ENCODE data around the gene GJA8. TPM values are rescaled to one million over a fixed set of nuclear protein-coding genes. Genes with fewer than 3 reads are reported as not detected.
"Not testable (repeated sequence)": the region's sequence is repeated elsewhere in the genome, so short reads cannot be mapped to it uniquely, and the experiment has no call there.

GJA8 gene
- total RNA-seq (2014; rRNA removed; shearing (Covaris generic)): not detected in 2 replicates

DNA sequence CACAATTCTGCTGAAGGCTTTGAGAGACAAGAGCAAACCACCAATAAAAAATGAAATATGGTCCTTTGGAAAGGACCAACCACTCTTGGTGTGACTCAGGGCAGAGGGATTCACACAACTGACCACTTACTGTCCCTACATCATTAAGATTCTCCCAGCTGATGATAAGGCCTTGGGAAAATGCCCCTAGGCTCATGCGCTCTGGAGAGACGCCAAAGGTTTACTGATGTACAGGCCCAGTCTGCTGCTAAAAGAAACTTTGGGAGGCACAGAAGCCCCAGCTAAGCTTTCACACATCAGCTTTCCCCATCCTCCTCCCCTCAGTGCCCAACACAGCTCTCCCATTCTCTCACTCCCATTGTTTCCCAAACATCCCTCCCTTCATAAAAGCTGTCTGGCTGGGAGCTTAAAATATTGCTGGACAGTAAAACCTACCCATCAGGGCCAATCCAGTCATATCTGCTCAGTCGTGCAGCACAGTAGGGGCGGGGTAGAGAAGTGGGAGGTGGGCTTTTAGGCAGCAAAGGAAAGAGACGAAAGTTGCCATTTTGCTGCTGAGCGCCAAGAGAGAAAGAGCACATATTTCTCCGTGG, at the start of gene GJA8:
Gene GJA8, plus strand, starts transcription at position 543 of the 593 bp plus-strand sequence. CDS start 5,161 bp downstream, outside the sequence.
- DNase-seq (ENCODE audit: low read depth): peak; percentile 27

DNA sequence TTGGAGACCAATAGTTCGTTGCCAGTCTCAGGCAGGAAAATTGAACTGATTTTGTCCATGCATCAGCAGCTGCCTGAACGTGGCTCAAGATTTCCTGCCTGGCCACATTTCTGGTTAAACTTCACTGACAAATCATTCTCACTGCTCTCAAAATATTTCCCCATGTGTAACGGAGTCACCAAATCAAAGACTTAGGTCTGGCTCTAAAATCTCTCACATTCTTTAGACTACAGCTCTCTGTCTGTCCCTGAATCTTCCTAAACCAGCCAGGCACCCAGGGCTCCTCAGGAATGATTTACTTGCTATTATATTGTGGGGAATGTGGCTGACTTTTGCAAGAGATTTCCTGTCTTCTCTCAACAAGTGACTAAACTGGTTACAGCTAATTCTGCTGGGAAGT, 49.2 kb upstream of the GJA8 start:
- no peak for DNase-seq (ENCODE audit: low read depth)

DNA sequence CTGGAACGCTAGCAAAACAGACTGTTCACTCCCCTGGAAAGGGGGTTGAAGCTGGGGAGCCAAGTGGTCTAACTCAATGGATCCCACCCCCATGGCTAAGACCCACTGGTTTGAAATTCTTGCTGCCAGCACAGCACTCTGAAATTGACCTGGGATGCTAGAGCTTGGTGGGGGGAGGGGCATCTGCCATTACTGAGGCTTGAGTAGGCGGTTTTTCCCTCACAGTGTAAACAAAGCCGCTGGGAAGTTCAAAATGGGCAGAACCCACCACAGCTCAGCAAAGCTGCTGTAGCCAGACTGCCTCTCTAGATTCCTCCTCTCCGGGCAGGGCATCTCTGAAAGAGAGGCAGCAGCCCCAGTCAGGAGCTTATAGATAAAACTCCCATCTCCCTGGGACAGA, 47.6 kb upstream of the GJA8 start:
- DNase-seq (ENCODE audit: low read depth): not testable (repeated sequence)

DNA sequence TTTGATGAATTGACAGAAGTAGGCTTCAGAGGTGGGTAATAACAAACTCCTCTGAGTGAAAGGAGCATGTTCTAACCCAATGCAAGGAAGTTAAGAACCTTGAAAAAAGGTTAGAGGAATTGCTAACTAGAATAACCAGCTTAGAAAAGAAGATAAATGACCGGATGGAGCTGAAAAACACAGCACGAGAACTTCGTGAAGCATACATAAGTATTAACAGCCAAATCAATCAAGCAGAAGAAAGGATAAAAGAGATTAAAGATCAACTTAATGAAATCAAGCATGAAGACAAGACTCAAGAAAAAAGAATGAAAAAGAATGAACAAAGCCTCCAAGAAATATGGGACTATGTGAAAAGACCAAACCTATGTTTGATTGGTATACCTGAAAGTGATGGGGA, 46.6 kb upstream of the GJA8 start:
- DNase-seq (ENCODE audit: low read depth): not testable (repeated sequence)

DNA sequence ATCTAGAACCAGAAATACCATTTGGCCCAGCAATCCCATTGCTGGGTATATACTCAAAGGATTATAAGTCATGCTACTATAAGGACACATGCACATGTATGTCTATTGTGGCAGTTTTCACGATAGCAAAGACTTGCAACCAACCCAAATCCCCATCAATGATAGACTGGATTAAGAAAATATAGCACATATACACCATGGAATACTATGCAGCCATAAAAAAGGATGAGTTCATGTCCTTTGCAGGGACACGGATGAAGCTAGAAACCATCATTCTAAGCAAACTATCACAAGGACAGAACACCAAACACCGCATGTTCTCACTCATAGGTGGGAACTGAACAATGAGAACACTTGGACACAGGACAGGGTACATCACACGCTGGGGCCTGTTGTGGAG, 35.4 kb upstream of the GJA8 start:
- not testable (repeated sequence) for DNase-seq (ENCODE audit: low read depth)

DNA sequence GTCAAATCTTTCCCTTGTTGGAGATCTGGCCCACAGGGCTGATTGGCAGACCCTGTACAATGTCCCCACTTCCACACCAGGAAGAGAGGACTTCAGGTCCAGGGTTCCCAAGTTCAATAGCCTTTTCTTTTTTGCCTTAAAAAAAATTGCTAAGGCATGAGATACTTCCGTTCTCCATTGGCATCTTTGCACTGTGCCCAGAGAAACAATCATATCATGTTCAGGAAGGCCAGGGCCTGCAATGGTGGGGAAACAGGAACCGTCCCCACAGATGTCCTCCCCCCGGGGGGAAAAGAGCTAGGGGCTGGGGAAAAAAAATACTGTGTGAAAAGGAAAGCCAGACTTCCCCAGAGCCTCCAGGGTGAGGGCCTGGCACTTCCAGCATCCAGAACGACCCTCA, 24.6 kb upstream of the GJA8 start:
- no peak for DNase-seq (ENCODE audit: low read depth)

DNA sequence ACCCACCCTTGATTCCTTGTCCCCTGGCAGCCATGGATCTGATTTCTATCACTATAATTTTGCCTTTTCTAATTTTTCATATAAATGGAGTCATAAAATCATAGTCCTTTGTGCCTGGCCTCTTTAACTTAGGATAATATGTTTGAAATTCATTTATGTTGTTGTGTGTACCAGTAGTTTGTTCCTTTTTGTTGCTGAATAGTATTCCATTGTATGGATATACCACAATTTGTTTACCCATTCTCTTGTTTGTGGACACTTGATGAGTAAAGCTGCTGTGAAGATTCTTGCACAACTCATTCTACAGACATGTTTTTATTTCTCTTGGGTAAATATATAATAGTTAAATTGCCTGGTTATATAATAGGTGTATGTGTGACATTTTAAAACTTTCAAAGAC, 22.7 kb upstream of the GJA8 start:
- DNase-seq (ENCODE audit: low read depth): no peak

DNA sequence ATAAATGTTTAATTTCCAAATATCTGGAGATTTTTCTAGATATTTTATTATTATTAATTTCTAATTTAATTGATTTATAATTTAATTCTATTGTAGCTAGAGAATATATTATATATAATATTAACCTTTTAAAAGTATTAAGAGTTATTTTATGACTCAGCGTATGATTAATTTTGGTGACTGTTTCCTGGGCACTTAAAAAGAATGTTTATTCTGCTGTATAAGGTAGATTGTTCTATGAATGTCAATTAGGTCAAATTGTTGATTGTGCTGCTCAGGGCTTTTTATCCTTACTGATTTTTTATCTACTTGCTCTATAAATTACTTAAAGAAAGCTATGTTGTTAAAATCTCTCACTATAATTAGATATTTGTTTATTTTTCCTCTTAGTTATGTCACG, 20.1 kb upstream of the GJA8 start:
- no peak for DNase-seq (ENCODE audit: low read depth)

DNA sequence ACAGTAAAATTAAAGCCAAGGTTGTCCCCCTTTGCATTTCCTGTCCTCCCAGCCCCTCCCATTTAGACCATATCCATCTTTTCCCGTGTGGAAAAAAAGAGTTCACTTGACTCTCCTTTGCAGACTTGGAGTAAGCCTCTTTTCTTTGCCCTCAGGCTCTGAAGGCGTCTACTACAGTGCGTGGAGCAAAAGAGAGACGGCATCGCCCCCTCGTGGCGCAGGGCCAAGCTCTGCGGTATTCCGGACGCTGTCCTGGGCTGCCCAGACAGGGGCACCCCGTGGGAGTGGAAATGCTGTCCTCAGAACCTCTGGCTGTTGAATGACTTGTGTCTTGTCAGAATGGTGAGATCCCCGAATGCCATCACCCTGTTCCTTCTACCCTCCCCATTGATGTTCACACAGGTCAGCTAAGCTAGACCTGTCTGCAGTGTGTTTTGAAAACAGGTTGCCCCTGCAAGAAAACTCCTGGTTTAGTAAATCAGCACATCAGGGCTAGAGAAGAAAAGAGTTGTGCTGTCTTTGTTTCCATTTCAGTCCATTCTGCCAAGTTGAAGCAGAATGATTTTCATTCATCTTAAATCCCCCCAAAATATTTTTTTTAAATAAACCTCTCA, 12.3 kb upstream of the GJA8 start:
- DNase-seq (ENCODE audit: low read depth): peak; percentile 74

DNA sequence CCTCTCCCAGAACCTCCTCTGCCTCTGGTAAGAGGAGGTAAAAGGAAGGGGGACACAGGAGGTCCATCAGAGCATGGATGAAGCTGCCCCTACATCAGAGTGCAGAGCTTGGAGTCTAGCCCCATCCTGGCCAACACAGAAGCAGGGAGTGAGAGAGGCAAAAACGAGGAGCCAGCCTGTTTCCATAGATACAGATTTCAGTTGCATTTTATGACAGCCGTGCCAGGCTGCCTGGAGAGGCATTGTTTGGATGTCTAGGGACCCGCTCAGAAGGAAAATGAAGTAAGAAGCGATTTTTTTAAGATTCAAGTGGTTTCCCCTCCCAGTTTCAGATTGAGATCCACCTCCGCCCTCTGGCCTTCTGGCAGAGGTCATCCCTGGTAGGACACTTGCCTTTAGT, 11.5 kb upstream of the GJA8 start:
- no peak for DNase-seq (ENCODE audit: low read depth)

DNA sequence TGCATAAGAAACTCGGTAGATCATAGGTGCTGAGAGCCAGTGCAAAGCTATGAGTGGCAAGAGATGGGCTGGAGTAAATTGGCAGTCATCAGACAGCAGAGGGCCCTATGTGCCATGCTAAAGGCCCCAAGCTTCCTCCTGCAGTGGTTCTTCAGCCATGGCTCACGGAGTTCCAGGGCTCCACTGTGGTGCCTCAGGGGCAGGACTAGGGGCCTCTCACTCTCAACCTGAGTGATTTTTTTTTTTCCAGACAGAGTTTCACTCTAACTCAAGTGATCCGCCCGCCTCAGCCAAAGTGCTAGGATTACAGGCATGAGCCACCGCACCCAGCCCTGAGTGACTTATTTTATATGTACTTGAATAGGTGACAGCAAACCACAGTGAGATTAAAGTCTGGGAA, 10.4 kb upstream of the GJA8 start:
- no peak for DNase-seq (ENCODE audit: low read depth)

DNA sequence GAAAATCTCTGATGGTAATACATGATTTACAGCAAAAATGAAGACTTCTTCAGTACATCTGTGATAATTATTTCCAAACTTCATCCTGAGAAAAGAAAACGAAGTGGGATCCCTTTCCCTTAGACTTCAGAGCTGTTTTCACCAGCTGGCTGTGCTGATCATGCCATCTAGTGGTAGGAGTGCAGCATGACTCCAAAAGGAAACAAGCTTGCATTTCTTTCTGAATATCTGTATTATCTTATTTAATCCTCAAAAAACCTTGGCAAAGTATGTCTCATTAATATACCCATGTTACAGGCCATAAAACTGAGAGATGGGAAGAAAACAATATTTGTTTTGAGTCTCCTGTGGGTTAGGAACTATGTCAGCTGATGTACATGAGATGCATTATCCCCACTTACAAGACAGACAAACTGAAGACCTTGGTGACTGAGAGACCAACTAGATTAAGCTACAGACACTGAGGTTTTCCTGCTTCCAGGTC, 9.8 kb upstream of the GJA8 start:
- peak; percentile 42 for DNase-seq (ENCODE audit: low read depth)

DNA sequence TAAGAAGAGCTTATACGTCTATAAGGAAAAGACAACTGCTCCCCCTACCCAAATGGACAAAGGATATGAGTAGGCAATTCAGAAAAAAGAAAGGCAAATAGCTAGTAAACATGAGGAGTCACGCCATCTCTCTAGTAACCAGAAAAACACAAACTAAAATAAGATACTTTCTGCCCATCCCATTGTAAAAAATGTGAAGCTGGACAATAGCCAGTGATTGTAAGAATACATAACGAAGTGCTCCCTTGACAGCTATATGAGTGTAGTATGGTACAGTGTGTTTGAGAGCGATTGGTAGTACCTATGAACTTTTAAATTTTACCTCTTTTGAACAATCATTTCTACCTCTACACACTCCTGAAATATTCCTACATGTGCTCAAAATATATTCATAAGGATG, 7.5 kb upstream of the GJA8 start:
- no peak for DNase-seq (ENCODE audit: low read depth)

DNA sequence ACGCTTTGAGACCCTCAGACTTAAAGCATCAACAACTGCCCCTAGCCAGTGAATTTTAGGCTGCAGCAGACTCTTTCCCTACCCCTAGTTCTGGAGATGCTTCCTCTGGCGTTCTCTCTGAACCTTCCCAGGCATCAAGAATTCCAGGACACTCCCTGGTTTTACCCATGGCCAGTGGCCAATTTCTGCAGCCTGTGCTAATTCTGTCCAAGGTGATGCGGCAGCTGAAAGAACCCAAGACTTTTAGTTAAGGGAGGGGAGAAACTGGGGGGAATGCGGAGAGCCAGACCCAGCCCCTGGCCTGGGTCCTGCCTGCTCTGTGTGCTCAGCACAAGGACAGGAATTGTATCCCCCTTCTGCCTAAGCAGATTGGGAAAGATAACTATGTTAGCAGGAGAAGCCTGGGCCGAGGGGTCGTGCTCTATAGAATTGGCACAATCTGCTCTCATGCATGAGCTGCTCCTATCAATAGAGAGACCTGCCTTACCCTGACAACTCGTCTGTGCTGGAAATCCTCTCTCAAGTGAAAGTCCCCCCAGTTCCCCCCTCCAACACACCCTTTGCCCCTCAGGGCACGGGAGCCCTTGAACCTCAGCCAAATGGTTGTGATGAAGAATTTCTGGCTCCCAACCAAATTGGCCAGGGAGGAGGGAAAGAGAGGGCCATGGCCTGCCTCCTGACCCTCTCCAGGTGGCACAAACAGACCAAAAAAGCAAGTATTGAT, 5.4 kb upstream of the GJA8 start:
- DNase-seq (ENCODE audit: low read depth): no peak

DNA sequence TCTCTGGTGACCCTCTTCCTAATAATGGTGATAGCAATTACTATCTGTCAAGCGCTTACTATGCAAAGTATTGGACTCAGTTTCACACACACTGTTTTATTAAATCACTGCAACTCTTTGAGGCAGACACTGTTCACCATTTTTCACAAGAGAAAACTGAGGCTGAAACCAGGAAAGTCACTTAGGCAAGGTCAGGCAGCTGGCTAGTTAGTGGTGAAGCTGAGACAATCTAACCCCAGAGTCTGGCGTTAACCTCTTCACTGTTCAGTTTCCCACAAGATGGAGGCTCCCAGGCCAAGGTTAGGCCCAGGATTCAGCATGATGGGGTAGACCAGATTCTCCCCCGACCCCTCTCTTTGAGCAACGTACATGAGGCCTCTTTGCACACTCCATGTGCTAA, 4.8 kb upstream of the GJA8 start:
- DNase-seq (ENCODE audit: low read depth): no peak

DNA sequence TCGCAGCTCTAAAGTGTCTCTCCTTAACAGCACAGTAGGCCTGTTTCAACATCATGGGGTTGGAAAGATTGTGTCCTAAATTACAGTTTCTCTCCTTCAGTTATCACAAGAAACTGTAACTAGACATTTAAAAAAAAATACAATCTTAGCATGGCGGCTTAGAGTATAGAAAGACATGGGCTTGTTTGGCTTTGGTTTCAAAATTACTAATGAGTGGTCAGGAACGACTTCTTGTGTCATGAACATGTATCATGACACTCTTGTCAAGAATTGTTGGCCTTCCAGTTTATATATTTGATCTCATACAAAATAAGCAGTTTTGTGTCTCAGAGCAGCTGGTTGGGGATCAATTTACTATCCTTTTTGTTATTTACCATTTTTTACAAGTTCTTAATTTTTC, 2.1 kb downstream of the GJA8 start:
- DNase-seq (ENCODE audit: low read depth): no peak

DNA sequence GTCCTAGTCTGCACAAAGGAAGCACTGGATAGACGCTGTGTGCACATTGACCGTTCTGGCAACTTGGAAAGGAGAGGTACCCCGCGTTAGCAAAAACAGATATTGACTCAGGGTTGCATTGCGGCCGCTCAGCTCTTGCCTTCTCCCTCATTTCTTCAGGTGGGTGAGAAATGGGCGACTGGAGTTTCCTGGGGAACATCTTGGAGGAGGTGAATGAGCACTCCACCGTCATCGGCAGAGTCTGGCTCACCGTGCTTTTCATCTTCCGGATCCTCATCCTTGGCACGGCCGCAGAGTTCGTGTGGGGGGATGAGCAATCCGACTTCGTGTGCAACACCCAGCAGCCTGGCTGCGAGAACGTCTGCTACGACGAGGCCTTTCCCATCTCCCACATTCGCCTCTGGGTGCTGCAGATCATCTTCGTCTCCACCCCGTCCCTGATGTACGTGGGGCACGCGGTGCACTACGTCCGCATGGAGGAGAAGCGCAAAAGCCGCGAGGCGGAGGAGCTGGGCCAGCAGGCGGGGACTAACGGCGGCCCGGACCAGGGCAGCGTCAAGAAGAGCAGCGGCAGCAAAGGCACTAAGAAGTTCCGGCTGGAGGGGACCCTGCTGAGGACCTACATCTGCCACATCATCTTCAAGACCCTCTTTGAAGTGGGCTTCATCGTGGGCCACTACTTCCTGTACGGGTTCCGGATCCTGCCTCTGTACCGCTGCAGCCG, 5.4 kb downstream of the GJA8 start:
- no peak for DNase-seq (ENCODE audit: low read depth)

DNA sequence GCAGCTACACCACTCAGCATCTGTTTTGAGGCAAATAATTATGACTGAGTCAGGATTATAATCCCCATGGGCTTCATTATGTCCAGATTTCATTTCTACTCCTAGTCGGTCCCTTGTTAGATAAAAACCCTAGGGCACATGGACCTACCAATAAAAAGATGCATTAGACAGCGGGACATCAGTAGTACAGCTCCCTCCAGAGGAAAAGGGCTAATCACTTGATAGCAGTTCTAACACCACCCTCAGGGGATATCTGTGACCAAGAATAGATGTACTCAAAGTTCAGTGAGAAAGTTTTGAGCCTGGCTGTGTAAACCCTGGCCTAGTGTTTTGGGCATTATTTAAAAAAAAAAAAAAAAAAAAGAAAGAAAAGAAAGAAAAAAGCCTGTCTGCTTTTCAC, 10.0 kb downstream of the GJA8 start:
- DNase-seq (ENCODE audit: low read depth): no peak

DNA sequence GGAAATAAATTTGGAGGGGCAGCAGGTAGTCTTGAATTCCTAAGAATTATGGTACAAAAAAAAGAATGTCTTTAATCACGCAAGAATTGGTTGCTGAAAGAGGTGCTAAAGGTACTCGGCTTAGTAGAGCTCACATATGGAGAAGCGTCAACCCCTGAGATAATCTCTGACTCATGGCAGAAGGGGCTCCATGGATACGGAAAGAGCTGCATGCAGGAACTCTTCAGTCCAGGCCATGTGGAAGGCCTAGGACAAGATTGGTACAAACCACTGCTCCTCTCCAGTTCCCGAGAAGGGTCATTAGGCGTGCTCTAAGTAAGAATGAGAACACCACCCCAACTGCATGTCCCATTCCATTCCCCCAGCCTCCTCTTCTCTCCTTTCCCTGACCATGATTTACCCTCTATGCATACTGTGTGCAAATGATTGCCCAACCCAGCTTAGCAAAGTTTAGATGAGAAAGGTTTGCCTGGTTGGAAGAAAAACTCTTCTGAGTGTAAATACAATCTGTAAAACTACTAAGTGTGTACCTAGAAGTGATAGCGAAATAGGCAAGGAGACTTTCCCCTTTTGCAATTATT, 10.9 kb downstream of the GJA8 start:
- DNase-seq (ENCODE audit: low read depth): no peak

DNA sequence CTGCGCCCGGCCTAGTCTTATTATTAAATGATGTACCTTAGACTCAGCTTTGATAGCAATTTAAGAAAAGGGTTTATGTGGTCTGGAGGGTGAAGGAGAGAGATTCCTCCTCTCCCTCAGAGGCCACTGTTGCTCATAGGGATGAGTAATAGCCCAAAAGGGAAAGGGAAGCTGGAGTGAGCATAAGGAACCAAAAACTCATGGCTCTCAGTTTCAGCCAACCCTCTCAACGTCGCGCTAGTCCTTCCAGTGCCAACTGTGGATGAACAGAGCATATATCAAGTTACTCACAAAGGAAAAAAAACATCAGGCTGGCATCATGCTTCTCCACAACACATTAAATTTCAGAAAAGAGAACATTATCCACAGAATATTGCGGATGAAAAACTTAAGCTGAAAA, 17.3 kb downstream of the GJA8 start:
- peak; percentile 20 for DNase-seq (ENCODE audit: low read depth)

DNA sequence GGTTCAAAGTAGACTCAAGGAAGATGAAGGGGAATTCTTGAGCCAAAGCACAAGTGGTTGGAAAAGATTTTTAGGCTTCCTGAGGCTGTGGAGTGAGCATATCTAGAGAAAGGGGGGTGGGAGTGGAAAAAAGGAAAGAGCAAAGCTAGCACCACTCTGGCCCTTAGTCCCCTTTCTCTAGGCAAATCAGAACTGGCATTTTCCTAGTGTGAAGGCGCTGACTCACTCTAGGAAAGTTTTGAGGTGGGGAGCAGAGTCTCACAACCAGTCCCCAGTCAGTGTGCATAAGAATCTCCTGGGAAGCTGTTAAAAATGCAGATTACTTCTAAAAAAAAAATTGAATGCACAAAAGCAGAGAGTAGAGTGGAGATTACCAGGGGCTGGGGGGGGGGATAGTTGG, 22.2 kb downstream of the GJA8 start:
- DNase-seq (ENCODE audit: low read depth): no peak

DNA sequence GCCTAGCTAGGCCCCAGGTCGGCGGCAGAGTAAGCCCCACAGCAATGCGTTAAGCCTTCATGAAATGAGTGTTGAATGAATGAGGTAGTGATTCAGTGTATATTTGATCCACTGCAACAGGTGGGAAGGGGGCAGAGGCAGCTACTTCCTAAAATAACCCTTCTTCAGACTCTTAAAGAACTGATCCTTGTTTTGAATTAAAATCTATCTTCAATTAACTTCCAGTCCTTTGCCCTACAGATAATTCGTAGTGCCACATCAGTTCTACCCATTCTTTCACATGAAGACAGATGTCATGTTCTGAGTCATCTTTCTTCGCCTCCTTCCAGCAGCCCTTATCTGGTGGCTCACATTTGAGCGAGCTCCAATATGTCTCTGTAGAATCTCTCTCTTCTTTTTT, 24.6 kb downstream of the GJA8 start:
- not testable (repeated sequence) for DNase-seq (ENCODE audit: low read depth)

Measured in Daoy (cell line).